Measurements from ENCODE around the gene GBF1.
"Not testable (repeated sequence)": the region's sequence is repeated elsewhere in the genome, so short reads cannot be mapped to it uniquely, and the experiment has no call there.

GBF1 gene

GRCh38 chr10:102245082-102245931, at the start of gene GBF1:
GBF1 (plus strand) TSS chr10:102245532; CDS start chr10:102258939, 13,407 bp downstream.
- DNase-seq (ENCODE audit: low read depth), result peak; percentile 82

GRCh38 chr10:102196893-102197292, 48.4 kb upstream of the GBF1 start:
- DNase-seq (ENCODE audit: low read depth), result no peak

GRCh38 chr10:102198027-102198426, 47.3 kb upstream of the GBF1 start:
- DNase-seq (ENCODE audit: low read depth), result no peak

- no peak for DNase-seq (ENCODE audit: low read depth)
Observed at GRCh38 chr10:102200751-102201640, 44.3 kb upstream of the GBF1 start.

- no peak for DNase-seq (ENCODE audit: low read depth)
Observed at GRCh38 chr10:102202386-102202785, 42.9 kb upstream of the GBF1 start.

- DNase-seq (ENCODE audit: low read depth), result no peak
Observed at GRCh38 chr10:102208311-102209035, 36.9 kb upstream of the GBF1 start.

GRCh38 chr10:102211615-102212299, 33.6 kb upstream of the GBF1 start:
- DNase-seq (ENCODE audit: low read depth), result no peak

GRCh38 chr10:102213599-102213998, 31.7 kb upstream of the GBF1 start:
- DNase-seq (ENCODE audit: low read depth), result not testable (repeated sequence)

- no peak for DNase-seq (ENCODE audit: low read depth)
Observed at GRCh38 chr10:102219370-102219769, 26.0 kb upstream of the GBF1 start.

GRCh38 chr10:102220612-102221011, 24.7 kb upstream of the GBF1 start:
- DNase-seq (ENCODE audit: low read depth), result no peak

- no peak for DNase-seq (ENCODE audit: low read depth)
Observed at GRCh38 chr10:102222797-102223196, 22.5 kb upstream of the GBF1 start.

- peak; percentile 75 for DNase-seq (ENCODE audit: low read depth)
Observed at GRCh38 chr10:102225646-102226541, 19.4 kb upstream of the GBF1 start, which contains the start of gene ELOVL3. ELOVL3 (plus strand) TSS chr10:102226299; CDS start chr10:102226549, 250 bp downstream.

GRCh38 chr10:102226542-102226870, 18.8 kb upstream of the GBF1 start:
- DNase-seq (ENCODE audit: low read depth), result no peak

- DNase-seq (ENCODE audit: low read depth), result no peak
Observed at GRCh38 chr10:102227050-102227449, 18.3 kb upstream of the GBF1 start.

- DNase-seq (ENCODE audit: low read depth), result peak; percentile 78
Observed at GRCh38 chr10:102229810-102230263, 15.5 kb upstream of the GBF1 start.

GRCh38 chr10:102230264-102230860, 15.0 kb upstream of the GBF1 start:
- DNase-seq (ENCODE audit: low read depth), result no peak

- DNase-seq (ENCODE audit: low read depth), result no peak
Observed at GRCh38 chr10:102230861-102231356, 14.4 kb upstream of the GBF1 start.

GRCh38 chr10:102231357-102232318, 13.7 kb upstream of the GBF1 start:
- peak; percentile 63 for DNase-seq (ENCODE audit: low read depth)

GRCh38 chr10:102233997-102234396, 11.3 kb upstream of the GBF1 start:
- DNase-seq (ENCODE audit: low read depth), result no peak
